ENCODE results near the gene CYP27B1. TPM values are rescaled to one million over a fixed set of nuclear protein-coding genes. Genes with fewer than 3 reads are reported as not detected.
A peak's percentile ranks its signal among the peaks of the same experiment; 100 is the strongest.
"Not testable (repeated sequence)": the region's sequence is repeated elsewhere in the genome, so short reads cannot be mapped to it uniquely, and the experiment has no call there.

The CYP27B1 gene
- polyA plus RNA-seq, 1 donor: 1.0 TPM

DNA sequence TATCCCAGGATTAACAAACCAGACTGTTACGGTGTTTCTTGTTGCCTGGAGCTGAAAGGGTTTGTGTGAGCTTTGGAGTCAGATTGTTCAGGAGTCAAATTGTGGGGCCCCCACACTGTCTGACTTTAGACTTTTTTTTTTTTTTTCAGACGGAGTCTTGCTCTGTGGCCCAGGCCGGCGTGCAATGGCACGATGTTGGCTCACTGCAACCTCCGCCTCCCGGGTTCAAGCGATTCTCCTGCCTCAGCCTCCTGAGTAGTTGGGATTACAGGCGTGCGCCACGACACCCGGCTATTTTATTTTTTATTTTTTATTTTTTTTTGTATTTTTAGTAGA, 16.6 kb upstream of the CYP27B1 start:
- no peak for DNase-seq

GRCh38 chr12:57782608-57783465, 16.0 kb upstream of the CYP27B1 start, which contains the start of gene TSFM:
TSFM (plus strand) TSS chr12:57782787; CDS start chr12:57782802, 15 bp downstream.
- peak; percentile 95 for DNase-seq

DNA sequence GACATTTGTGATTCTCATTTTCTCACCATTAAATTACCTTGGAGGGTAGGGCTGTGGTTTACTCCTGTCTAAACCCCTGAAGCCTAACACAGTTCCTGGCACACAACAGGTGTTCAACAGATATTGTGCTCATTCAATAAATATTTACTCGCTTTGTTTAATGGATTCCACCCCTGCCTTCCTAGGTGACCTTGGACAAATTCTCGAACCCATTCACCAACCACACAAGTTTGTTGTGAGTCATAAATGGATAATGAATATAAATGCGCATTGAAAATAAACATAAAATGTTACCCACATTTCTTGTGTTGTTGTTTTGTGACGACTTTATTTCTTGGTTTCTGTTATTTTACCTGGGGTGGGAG, 15.3 kb upstream of the CYP27B1 start:
- no peak for DNase-seq

DNA sequence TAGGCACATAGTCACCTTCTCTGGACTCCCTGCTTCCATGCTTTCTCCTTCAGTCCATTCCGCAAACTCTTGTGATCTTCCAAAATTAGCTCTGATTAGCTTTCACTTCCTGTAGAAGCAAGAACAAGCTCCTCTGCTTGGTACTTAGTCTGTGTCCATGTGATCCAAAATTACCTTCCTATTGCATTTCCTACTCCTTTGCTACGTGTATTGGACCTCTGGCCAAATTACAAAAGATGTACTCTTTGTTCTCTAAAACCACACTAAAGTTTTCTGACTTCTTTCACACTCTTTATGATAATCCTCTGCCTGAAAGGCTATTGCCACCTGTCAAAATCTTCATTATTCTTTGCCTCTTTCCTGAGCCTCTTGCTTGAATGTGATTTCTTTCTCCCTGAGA, 14.9 kb upstream of the CYP27B1 start:
- no peak for DNase-seq

DNA sequence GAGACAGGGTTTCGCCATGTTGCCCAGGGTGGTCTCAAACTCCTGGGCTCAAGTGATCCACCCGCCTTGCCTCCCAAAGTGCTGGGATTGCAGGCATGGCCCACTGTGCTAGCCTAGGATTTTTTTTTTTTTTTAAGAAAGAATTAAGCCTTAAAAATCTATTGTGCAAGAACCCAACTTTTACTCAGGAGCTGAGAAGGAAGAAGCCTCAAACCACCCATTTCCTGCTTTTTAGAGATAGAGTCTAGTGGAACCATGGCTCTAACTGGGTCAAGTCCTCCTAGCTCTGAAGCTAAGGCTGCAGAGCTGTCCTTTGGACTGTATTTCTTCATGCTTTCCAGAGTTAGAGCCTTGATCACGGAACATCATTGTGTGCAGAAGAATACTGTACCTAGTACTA, 14.4 kb upstream of the CYP27B1 start:
- DNase-seq: no peak

DNA sequence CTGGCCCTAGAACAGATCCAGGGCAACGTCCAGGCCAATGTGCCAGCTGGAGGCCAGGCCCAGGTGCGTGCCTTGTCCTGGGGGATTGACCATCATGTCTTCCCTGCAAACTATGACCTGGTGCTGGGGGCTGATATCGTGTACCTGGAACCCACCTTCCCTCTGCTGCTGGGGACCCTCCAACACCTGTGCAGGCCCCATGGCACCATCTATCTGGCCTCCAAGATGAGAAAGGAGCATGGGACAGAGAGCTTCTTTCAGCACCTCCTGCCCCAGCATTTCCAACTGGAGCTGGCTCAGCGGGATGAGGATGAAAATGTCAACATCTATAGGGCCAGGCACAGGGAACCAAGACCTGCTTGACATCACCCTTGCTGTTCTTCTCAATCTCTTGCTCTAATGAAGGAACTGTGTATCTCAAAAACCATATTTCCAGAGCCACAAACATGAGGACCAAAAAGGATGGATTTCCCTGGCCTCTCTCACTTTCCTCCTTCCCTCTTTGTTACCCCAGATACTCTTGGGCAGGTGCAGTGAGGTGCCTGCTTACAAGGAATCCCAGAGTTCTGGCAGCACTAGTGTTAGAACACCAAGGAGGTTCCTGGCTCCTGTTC, 13.5 kb upstream of the CYP27B1 start:
- no peak for DNase-seq

DNA sequence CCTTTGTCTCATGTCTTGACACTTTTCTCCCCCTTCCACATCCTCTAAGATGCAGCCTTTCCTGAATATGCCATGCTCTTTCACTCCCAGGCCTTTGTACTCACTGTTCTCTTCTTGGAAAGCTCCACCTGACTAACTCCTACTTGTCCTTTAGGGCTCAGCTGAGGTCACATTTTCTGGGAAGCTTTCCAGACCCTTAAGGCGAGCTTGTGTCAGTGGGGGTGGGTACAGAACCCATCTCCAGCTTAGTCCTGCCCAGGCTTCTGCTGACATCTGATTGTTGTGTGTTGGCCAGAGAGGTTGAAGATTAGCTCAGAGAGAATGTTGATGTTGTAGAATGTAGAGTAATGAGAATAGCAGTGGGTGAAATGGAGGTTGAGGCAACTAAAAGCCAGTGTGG, 12.9 kb upstream of the CYP27B1 start:
- DNase-seq: no peak

DNA sequence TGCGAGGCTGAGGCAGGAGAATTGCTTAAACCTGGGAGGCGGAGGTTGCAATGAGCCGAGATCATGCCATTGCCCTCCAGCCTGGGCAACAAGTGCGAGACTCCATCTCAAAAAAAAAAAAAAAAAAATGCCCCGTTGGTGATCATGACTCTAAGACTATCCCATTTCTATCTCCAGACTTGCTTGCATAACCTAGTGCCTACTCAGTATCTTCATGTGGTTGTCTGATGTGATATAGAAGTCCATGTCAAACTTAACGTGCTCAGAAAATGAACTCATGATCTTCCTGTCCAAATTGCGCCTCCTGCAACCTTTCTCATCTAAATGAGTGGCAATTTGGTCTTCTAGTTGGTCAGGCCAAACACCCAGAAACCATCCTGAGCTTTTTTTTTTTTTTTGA, 11.0 kb upstream of the CYP27B1 start:
- no peak for DNase-seq

DNA sequence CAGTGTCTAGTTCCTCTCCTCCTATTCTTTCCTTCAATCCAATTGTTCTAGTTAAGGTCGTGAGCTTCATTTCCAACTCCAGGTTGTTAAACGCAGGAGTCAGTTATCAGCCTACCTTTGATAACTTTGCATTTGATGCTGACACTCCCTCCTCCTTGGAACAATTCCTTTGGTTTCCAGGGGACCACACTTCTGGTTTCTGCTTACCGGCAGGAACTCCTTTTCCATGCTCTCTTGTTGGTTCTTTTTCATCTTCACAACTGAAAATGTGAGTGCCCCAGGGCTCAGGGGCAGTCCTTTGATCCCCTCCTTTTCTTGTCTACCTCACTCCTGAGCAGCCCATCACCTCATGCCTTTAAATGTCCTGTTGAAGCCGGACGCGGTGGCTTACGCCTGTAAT, 10.5 kb upstream of the CYP27B1 start:
- DNase-seq: no peak

GRCh38 chr12:57776247-57776587, 9.3 kb upstream of the CYP27B1 start:
- no peak for DNase-seq

- DNase-seq: no peak
Observed at GRCh38 chr12:57775563-57776246, 8.8 kb upstream of the CYP27B1 start.

DNA sequence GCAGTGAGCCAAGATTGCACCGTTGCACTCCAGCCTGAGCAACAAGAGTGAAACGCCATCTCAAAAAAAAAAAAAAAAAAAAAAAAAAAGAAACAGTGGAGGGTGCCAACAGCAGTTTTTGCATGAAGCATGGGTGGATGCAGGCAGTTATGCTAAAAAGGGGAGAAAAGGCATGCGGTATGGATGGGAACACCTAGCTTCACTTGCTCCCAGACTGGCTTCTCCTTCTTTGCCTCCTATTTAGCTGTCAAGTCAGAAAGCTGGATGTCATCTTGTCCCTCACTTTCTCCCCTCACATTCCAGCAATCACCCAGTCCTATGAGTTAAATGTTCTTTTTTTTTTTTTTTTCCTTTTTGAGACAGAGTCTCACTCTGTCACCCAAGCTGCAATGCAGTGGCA, 8.2 kb upstream of the CYP27B1 start:
- no peak for DNase-seq

DNA sequence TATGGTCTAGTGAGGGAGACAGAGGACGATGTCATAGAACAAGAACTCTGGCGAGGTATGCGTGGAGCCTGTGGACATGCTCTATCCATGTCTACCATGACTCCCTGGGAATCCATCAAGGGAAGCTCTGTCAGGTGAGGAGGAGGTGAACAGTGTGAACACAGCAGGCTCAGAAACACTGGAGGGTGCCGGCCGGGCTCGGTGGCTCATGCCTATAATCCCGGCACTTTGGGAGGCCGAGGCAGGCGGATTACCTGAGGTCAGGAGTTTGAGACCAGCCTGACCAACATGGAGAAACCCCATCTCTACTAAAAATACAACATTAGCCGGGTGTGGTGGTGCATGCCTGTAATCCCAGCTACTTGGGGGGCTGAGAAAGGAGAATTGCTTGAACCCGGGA, 7.8 kb upstream of the CYP27B1 start:
- not testable (repeated sequence) for DNase-seq

- DNase-seq: peak; percentile 68
Observed at GRCh38 chr12:57772429-57773322, 5.8 kb upstream of the CYP27B1 start, which contains the start of gene EEF1AKMT3. EEF1AKMT3 (plus strand) TSS chr12:57772614; CDS start chr12:57772725, 111 bp downstream.

- peak; percentile 98 for DNase-seq
Observed at GRCh38 chr12:57771873-57772428, 5.1 kb upstream of the CYP27B1 start, which contains the start of gene METTL1. METTL1 (minus strand) TSS chr12:57772105; CDS start chr12:57772083, 22 bp downstream.

GRCh38 chr12:57771236-57771872, 4.5 kb upstream of the CYP27B1 start:
- DNase-seq: peak; percentile 96

- DNase-seq: no peak
Observed at GRCh38 chr12:57770734-57771133, 3.9 kb upstream of the CYP27B1 start.

GRCh38 chr12:57769594-57769993, 2.7 kb upstream of the CYP27B1 start:
- DNase-seq: no peak

- DNase-seq: no peak
Observed at GRCh38 chr12:57767876-57768275, 998 bp upstream of the CYP27B1 start.

DNA sequence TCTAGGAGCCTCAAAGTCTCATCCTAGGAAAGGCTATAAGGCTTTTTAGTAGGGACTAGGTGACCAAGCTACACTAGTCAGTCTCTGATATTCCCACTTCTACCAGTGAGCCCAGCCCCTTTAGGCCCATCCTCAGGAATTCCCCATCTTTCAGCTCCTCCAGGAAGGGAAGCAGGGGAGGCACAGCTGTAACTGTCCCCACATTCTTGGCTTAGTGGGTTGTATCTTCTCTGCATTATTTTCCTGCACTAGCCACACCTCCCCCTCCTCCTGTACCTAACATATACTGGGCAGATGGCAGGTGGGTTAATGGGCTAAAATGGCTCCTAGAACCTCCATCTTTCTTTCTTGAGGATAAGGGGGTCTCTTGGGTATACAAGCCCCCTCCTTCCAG, 424 bp upstream of the CYP27B1 start:
- no peak for DNase-seq

GRCh38 chr12:57765698-57766463, 997 bp downstream of the CYP27B1 start:
- DNase-seq: no peak

Data from hindlimb muscle (tissue), 1 donor.